GM19351 (cell line): Measurements from ENCODE around the gene CRACR2A.

ENCODE experiments used
- ATAC-seq: cut with Tn5 transposase; IDR thresholded peaks from one replicate; pipeline ENCODE4 v1.9.1; 2021; ENCODE audit warnings: mild to moderate bottlenecking, moderate library complexity; ENCODE audit not compliant: unreplicated experiment

The CRACR2A gene

GRCh38 chr12:3752741-3753486 lies at the start of gene CRACR2A:
TSS of gene CRACR2A (minus strand) at chr12:3753109. CDS start at chr12:3696999, 56,110 bp downstream.
- ATAC-seq, result peak; percentile 75

- no peak for ATAC-seq
Observed at GRCh38 chr12:3797531-3798048, 44.7 kb upstream of the CRACR2A start.

GRCh38 chr12:3795492-3796133 lies 42.7 kb upstream of the CRACR2A start:
- no peak for ATAC-seq

- no peak for ATAC-seq
Observed at GRCh38 chr12:3795066-3795465, 42.2 kb upstream of the CRACR2A start.

GRCh38 chr12:3792623-3793288 lies 39.8 kb upstream of the CRACR2A start:
- no peak for ATAC-seq

GRCh38 chr12:3791256-3791874 lies 38.5 kb upstream of the CRACR2A start:
- ATAC-seq, result no peak

- ATAC-seq, result no peak
Observed at GRCh38 chr12:3790642-3791041, 37.7 kb upstream of the CRACR2A start.

GRCh38 chr12:3789838-3790237 lies 36.9 kb upstream of the CRACR2A start:
- no peak for ATAC-seq

- ATAC-seq, result no peak
Observed at GRCh38 chr12:3777206-3777809, 24.4 kb upstream of the CRACR2A start.

- ATAC-seq, result no peak
Observed at GRCh38 chr12:3775385-3776035, 22.6 kb upstream of the CRACR2A start.

- no peak for ATAC-seq
Observed at GRCh38 chr12:3772380-3772779, 19.5 kb upstream of the CRACR2A start.

- ATAC-seq, result no peak
Observed at GRCh38 chr12:3771853-3772252, 18.9 kb upstream of the CRACR2A start.

GRCh38 chr12:3770891-3771290 lies 18.0 kb upstream of the CRACR2A start:
- no peak for ATAC-seq

GRCh38 chr12:3768911-3769447 lies 16.1 kb upstream of the CRACR2A start:
- no peak for ATAC-seq

GRCh38 chr12:3761116-3761735 lies 8.3 kb upstream of the CRACR2A start:
- no peak for ATAC-seq

GRCh38 chr12:3759878-3760277 lies 7.0 kb upstream of the CRACR2A start:
- no peak for ATAC-seq

- ATAC-seq, result no peak
Observed at GRCh38 chr12:3757261-3757660, 4.4 kb upstream of the CRACR2A start.

- ATAC-seq, result no peak
Observed at GRCh38 chr12:3755898-3756297, 3.0 kb upstream of the CRACR2A start.

GRCh38 chr12:3753544-3754284 lies 805 bp upstream of the CRACR2A start:
- no peak for ATAC-seq
